K562 (cell line): ENCODE data around the gene ZNF48. TPM values are rescaled to one million over a fixed set of nuclear protein-coding genes. Genes with fewer than 3 reads are reported as not detected.

Experiments used
- ARID1B ChIP-seq: fragments of 450-650 bp; IDR thresholded peaks from 2 replicates; pipeline ENCODE4 v1.6.1; 2016; ENCODE audit warnings: antibody characterized with exemption, mild to moderate bottlenecking, inconsistent platforms
- BACH1 ChIP-seq: fragments of 200-800 bp; sonication (Bioruptor generic); IDR thresholded peaks from 2 replicates; pipeline ENCODE4 v1.6.1; 2016; ENCODE audit warnings: missing genetic modification characterization, missing compliant biosample characterization
- BMI1 ChIP-seq: fragments of 150-350 bp; IDR thresholded peaks from 2 replicates; pipeline ENCODE4 v1.6.1; 2014; ENCODE audit warnings: low read length
- E2F3 ChIP-seq: fragments of 250-450 bp; sonication (Bioruptor Pico); IDR thresholded peaks from 2 replicates; pipeline ENCODE4 v1.4.0; 2020; ENCODE audit warnings: mild to moderate bottlenecking
- GABPA ChIP-seq: fragments of 200-800 bp; sonication (Bioruptor generic); conservative IDR thresholded peaks from 2 replicates; pipeline ENCODE4 v1.6.1; 2016; ENCODE audit warnings: low read depth, missing genetic modification characterization, missing compliant biosample characterization
- KAT2B ChIP-seq: IDR thresholded peaks from one replicate; pipeline ENCODE4 v1.6.1; 2012; ENCODE audit warnings: low read depth, mild to moderate bottlenecking, control low read depth, inconsistent platforms, low read length, moderate library complexity
- MCM2 ChIP-seq: fragments of 450-650 bp; IDR thresholded peaks from 2 replicates; pipeline ENCODE4 v1.6.1; 2017; ENCODE audit warnings: low read depth, mild to moderate bottlenecking
- RBFOX2 ChIP-seq: fragments of 200-400 bp; formaldehyde crosslinking; IDR thresholded peaks from 2 replicates; pipeline ENCODE4 v1.6.1; 2017; ENCODE audit warnings: low read depth, mild to moderate bottlenecking, low read length, moderate library complexity
- RBM14 ChIP-seq: fragments of 200-400 bp; formaldehyde crosslinking; IDR thresholded peaks from 2 replicates; pipeline ENCODE4 v1.6.1; 2018; ENCODE audit warnings: low read depth, mild to moderate bottlenecking, low read length, moderate library complexity, borderline replicate concordance; ENCODE audit not compliant: insufficient read depth
- SMAD3 ChIP-seq: fragments of 450-650 bp; formaldehyde crosslinking; conservative IDR thresholded peaks from 2 replicates; pipeline ENCODE4 v1.4.0; 2020; ENCODE audit warnings: mild to moderate bottlenecking
- SNAPC5 ChIP-seq: fragments of 250-450 bp; sonication (Bioruptor Pico); IDR thresholded peaks from 2 replicates; pipeline ENCODE4 v1.8.0; 2021; ENCODE audit warnings: moderate library complexity, mild to moderate bottlenecking, inconsistent platforms
- SP1 ChIP-seq: sonication (generic); formaldehyde crosslinking; IDR thresholded peaks from 2 replicates; pipeline ENCODE4 v1.8.1; 2022; ENCODE audit warnings: mild to moderate bottlenecking, missing genetic modification reagents
- TEAD2 ChIP-seq: fragments of 450-650 bp; IDR thresholded peaks from 2 replicates; pipeline ENCODE4 v1.6.1; 2016; ENCODE audit warnings: missing genetic modification characterization, control low read depth, missing compliant biosample characterization
- TFAP4 ChIP-seq: sonication (generic); formaldehyde crosslinking; IDR thresholded peaks from 2 replicates; pipeline ENCODE4 v1.8.0; 2022; ENCODE audit warnings: missing genetic modification reagents, mild to moderate bottlenecking, moderate library complexity, borderline replicate concordance
- TRIM24 ChIP-seq, 2 experiments: fragments of 450-650 bp; IDR thresholded peaks; 2 replicates each; pipeline ENCODE4 v1.6.1; 2016
- ZBTB33 ChIP-seq: sonication (generic); formaldehyde crosslinking; IDR thresholded peaks from 2 replicates; pipeline ENCODE4 v1.8.1; 2023; ENCODE audit warnings: mild to moderate bottlenecking, missing genetic modification reagents
- ZNF165 ChIP-seq: fragments of 250-450 bp; sonication (Bioruptor Pico); IDR thresholded peaks from 2 replicates; pipeline ENCODE4 v1.4.0; 2020; ENCODE audit warnings: borderline replicate concordance
- ZNF778 ChIP-seq: fragments of 450-650 bp; formaldehyde crosslinking; IDR thresholded peaks from 2 replicates; pipeline ENCODE4 v1.4.0; 2020; ENCODE audit warnings: mild to moderate bottlenecking, moderate library complexity
- polyA plus RNA-seq, 8 experiments: library from polyadenylated mRNA; depleted of rRNA in 4 of 8; stranded (reverse) in 5 of 8; unstranded in 3 of 8; fragments of >200 nt; fragmentation: Nextera tagmentation in 2 of 8; fragmentation: Illumina TruSeq in 1 of 8; extraction: Ambion mirVana in 2 of 8; extraction: Trizol in 1 of 8; gene quantifications; 2 replicates each; pipeline versions ENCODE4 v1.2.1 to v1.2.3, GENCODE V29; 2011 to 2014; ENCODE audit warnings: inconsistent platforms in 1 of 8, missing spikeins in 1 of 8
- total RNA-seq, 7 experiments: library from RNA; depleted of rRNA in 6 of 7; stranded (reverse); fragments of >200 nt in 6 of 7; fragmentation: Illumina TruSeq in 2 of 7; extraction: Trizol in 2 of 7; gene quantifications; 2 replicates each; pipeline versions ENCODE4 v1.2.1 to v1.2.3, GENCODE V29; 2011 to 2021; ENCODE audit warnings: low replicate concordance in 1 of 7
- TF ChIP-seq, protein P1 (sequence below): sonication (generic); formaldehyde crosslinking; IDR thresholded peaks from 2 replicates; pipeline ENCODE4 v1.8.0; 2023; ENCODE audit warnings: mild to moderate bottlenecking, missing genetic modification reagents
- TF ChIP-seq, protein P2 (sequence below): fragments of 250-450 bp; sonication (Bioruptor Pico); IDR thresholded peaks from 2 replicates; pipeline ENCODE4 v1.4.0; 2020; ENCODE audit warnings: mild to moderate bottlenecking, moderate library complexity

The ZNF48 gene
- total and polyA plus RNA-seq, 9 of the 15 experiments (the other 6 are each of a cell fraction or from before 2014, with no cell fraction given) = 0.38 to 11.6 (median 4.7) TPM

- TF ChIP-seq, protein P1, sequence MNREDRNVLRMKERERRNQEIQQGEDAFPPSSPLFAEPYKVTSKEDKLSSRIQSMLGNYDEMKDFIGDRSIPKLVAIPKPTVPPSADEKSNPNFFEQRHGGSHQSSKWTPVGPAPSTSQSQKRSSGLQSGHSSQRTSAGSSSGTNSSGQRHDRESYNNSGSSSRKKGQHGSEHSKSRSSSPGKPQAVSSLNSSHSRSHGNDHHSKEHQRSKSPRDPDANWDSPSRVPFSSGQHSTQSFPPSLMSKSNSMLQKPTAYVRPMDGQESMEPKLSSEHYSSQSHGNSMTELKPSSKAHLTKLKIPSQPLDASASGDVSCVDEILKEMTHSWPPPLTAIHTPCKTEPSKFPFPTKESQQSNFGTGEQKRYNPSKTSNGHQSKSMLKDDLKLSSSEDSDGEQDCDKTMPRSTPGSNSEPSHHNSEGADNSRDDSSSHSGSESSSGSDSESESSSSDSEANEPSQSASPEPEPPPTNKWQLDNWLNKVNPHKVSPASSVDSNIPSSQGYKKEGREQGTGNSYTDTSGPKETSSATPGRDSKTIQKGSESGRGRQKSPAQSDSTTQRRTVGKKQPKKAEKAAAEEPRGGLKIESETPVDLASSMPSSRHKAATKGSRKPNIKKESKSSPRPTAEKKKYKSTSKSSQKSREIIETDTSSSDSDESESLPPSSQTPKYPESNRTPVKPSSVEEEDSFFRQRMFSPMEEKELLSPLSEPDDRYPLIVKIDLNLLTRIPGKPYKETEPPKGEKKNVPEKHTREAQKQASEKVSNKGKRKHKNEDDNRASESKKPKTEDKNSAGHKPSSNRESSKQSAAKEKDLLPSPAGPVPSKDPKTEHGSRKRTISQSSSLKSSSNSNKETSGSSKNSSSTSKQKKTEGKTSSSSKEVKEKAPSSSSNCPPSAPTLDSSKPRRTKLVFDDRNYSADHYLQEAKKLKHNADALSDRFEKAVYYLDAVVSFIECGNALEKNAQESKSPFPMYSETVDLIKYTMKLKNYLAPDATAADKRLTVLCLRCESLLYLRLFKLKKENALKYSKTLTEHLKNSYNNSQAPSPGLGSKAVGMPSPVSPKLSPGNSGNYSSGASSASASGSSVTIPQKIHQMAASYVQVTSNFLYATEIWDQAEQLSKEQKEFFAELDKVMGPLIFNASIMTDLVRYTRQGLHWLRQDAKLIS (CRISPR knock-in tag) = peak; percentile 79; the same call in 1 of the 2 replicates
- no peak for TF ChIP-seq SNAPC5 (CRISPR knock-in tag)
- no peak for TF ChIP-seq ZNF778 (CRISPR knock-in tag)
- no peak for TF ChIP-seq TEAD2 (tag)
- no peak for TF ChIP-seq BACH1 (tag)
- TF ChIP-seq E2F3 (CRISPR knock-in tag) = peak; percentile 30; the same call in 1 of the 2 replicates
- TF ChIP-seq, protein P2, sequence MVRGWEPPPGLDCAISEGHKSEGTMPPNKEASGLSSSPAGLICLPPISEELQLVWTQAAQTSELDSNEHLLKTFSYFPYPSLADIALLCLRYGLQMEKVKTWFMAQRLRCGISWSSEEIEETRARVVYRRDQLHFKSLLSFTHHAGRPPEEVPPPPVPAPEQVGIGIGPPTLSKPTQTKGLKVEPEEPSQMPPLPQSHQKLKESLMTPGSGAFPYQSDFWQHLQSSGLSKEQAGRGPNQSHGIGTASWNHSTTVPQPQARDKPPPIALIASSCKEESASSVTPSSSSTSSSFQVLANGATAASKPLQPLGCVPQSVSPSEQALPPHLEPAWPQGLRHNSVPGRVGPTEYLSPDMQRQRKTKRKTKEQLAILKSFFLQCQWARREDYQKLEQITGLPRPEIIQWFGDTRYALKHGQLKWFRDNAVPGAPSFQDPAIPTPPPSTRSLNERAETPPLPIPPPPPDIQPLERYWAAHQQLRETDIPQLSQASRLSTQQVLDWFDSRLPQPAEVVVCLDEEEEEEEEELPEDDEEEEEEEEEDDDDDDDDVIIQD (CRISPR knock-in tag) = no peak
- TF ChIP-seq BMI1 = no peak
- peak; percentile 100 for TF ChIP-seq RBFOX2
- TF ChIP-seq MCM2 = no peak
- TF ChIP-seq TRIM24 (IDR thresholded peaks at IDR 0.05) = peak; percentile 77 to 86
- no peak; the same call in 1 of the 2 replicates for TF ChIP-seq ARID1B
- peak; percentile 96; the same call in 1 of the 2 replicates for TF ChIP-seq RBM14
- TF ChIP-seq ZNF165 (CRISPR knock-in tag) = no peak
- no peak for TF ChIP-seq KAT2B
- peak; percentile 52; the same call in 1 of the 2 replicates for TF ChIP-seq TFAP4 (CRISPR knock-in tag)
- TF ChIP-seq SP1 (CRISPR knock-in tag) = peak; percentile 67; the same call in 1 of the 2 replicates
- TF ChIP-seq SMAD3 = no peak
- TF ChIP-seq GABPA (tag) = peak; percentile 84
- TF ChIP-seq ZBTB33 (CRISPR knock-in tag) = peak; percentile 55
These were observed 50.4 kb downstream of the ZNF48 start, which contains the start of gene SEPHS2 (continued) for GRCh38 chr16:30445408-30446202.
